Measurements from ENCODE around the gene OTOP3. TPM values are rescaled to one million over a fixed set of nuclear protein-coding genes. Genes with fewer than 3 reads are reported as not detected.

The OTOP3 gene
- total RNA-seq, 1 experiment from 2014 or later = not detected

DNA sequence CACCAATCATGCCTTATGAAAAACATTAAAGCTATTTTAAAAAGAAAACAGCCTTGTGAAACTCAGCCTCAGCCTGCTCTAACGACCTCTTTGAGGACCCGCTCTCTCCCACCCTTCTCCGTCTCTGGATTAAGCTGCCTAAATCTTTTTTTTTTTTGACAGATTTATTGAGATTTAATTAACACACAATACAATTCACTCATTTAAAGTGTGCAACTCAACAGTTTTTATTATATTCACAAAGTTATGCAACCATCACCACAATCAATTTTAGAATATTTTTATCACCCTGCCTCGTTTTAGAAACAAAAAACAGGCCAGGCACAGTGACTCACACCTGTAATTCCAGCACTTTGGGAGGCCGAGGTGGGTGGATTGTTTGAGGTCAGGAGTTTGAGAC lies 60.1 kb downstream of the OTOP3 start:
- ChIA-PET CTCF (no interaction called here), POLR2A (ENCODE audit: unreplicated experiment) (no interaction called here)
- H4K20me1 ChIP-seq (ENCODE audit: insufficient read depth) = no peaks in the 10 kb centered on the region
- H3K9me2 ChIP-seq (ENCODE audit: insufficient read depth) = no peaks in the 10 kb centered on the region
- H3K27ac ChIP-seq = no peak overlapping the region
- H3K4me3 ChIP-seq = no peak overlapping the region
- TF ChIP-seq, protein P1, sequence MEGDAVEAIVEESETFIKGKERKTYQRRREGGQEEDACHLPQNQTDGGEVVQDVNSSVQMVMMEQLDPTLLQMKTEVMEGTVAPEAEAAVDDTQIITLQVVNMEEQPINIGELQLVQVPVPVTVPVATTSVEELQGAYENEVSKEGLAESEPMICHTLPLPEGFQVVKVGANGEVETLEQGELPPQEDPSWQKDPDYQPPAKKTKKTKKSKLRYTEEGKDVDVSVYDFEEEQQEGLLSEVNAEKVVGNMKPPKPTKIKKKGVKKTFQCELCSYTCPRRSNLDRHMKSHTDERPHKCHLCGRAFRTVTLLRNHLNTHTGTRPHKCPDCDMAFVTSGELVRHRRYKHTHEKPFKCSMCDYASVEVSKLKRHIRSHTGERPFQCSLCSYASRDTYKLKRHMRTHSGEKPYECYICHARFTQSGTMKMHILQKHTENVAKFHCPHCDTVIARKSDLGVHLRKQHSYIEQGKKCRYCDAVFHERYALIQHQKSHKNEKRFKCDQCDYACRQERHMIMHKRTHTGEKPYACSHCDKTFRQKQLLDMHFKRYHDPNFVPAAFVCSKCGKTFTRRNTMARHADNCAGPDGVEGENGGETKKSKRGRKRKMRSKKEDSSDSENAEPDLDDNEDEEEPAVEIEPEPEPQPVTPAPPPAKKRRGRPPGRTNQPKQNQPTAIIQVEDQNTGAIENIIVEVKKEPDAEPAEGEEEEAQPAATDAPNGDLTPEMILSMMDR (conservative IDR thresholded peaks at IDR 0.05) = no peak
- no peak for TF ChIP-seq EZH2 (IDR thresholded peaks at IDR 0.05; ENCODE audit: low read depth)
- no TSS peak for BruUV-seq (replicated peaks)
- no peaks in the 10 kb centered on the region for H3K36me3 ChIP-seq (ENCODE audit: low read depth)
- H3F3A ChIP-seq (ENCODE audit: insufficient read depth, low read depth) = peaks cover 33% of the 10 kb centered on the region; the same call in 1 of the 2 replicates
- H3K79me2 ChIP-seq (ENCODE audit: low read depth) = no peaks in the 10 kb centered on the region
- DNase-seq = no peak
- intact Hi-C loops (cut with micrococcal nuclease; ENCODE audit: unreplicated experiment) = no loop called here
- H3K9me3 ChIP-seq (ENCODE audit: insufficient read depth, low read depth) = no peaks in the 10 kb centered on the region
- H3K4me2 ChIP-seq = no peak overlapping the region
- peaks cover 32% of the 10 kb centered on the region for H3K4me1 ChIP-seq (replicated peaks; ENCODE audit: insufficient read depth)
- H2AFZ ChIP-seq = no peak overlapping the region
- H3K27me3 ChIP-seq (ENCODE audit: insufficient read depth, low read depth) = no peaks in the 10 kb centered on the region

- Histone ChIP-seq H4K20me1 (ENCODE audit: insufficient read depth) (no peaks in the 10 kb centered on the region), H3F3A (ENCODE audit: insufficient read depth, low read depth) (peaks cover 17% of the 10 kb centered on the region; the same call in 1 of the 2 replicates), H3K79me2 (ENCODE audit: low read depth) (no peaks in the 10 kb centered on the region), H3K36me3 (ENCODE audit: low read depth) (no peaks in the 10 kb centered on the region), H3K9me2 (ENCODE audit: insufficient read depth) (no peaks in the 10 kb centered on the region), H2AFZ (no peak overlapping the region), H3K4me2 (no peak overlapping the region), H3K27me3 (ENCODE audit: insufficient read depth, low read depth) (no peaks in the 10 kb centered on the region), H3K27ac (no peak overlapping the region), H3K4me3 (no peak overlapping the region), H3K4me1 (replicated peaks; ENCODE audit: insufficient read depth) (peaks cover 3% of the 10 kb centered on the region), H3K9me3 (ENCODE audit: insufficient read depth, low read depth) (no peaks in the 10 kb centered on the region)
- no peak for DNase-seq
- ChIA-PET CTCF (no interaction called here), POLR2A (ENCODE audit: unreplicated experiment) (no interaction called here)
- no TSS peak for BruUV-seq (replicated peaks)
- intact Hi-C loops (cut with micrococcal nuclease; ENCODE audit: unreplicated experiment) = no loop called here
- TF ChIP-seq, protein P1 (conservative IDR thresholded peaks at IDR 0.05) = no peak
- no peak for TF ChIP-seq EZH2 (IDR thresholded peaks at IDR 0.05; ENCODE audit: low read depth)
Measured at GRCh38 chr17:74998783-74999182, 63.1 kb downstream of the OTOP3 start.

DNA sequence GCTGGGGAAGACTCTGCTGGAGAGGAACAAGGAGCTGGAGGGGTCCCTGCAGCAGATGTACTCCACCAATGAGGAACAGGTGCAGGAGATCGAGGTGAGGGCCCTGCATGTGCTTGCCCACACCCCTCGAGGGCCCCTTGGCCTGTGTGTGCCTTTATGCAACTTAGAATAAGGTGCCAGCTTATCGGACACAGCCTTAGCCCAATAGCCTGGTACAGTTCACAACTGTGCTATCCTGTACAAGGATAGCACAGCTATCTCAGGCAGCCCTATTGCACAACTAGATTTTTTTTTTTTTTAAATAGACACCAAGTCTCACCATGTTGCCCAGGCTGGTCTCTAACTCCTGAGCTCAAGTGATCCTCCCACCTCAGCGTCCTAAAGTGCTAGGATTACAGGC lies 63.8 kb downstream of the OTOP3 start:
- BruUV-seq (replicated peaks) = no TSS peak
- no peak overlapping the region for H3K4me2 ChIP-seq
- H3K36me3 ChIP-seq (ENCODE audit: low read depth) = no peaks in the 10 kb centered on the region
- H3K4me3 ChIP-seq = no peak overlapping the region
- no peaks in the 10 kb centered on the region for H4K20me1 ChIP-seq (ENCODE audit: insufficient read depth)
- H3K4me1 ChIP-seq (replicated peaks; ENCODE audit: insufficient read depth) = no peaks in the 10 kb centered on the region; the same call in 1 of the 2 replicates
- no peak overlapping the region for H2AFZ ChIP-seq
- no peaks in the 10 kb centered on the region for H3K79me2 ChIP-seq (ENCODE audit: low read depth)
- DNase-seq = no peak
- ChIA-PET CTCF (no interaction called here), POLR2A (ENCODE audit: unreplicated experiment) (no interaction called here)
- no peak for TF ChIP-seq EZH2 (IDR thresholded peaks at IDR 0.05; ENCODE audit: low read depth)
- TF ChIP-seq, protein P1 (conservative IDR thresholded peaks at IDR 0.05) = no peak
- H3K27ac ChIP-seq = no peak overlapping the region
- H3K27me3 ChIP-seq (ENCODE audit: insufficient read depth, low read depth) = no peaks in the 10 kb centered on the region
- intact Hi-C loops (cut with micrococcal nuclease; ENCODE audit: unreplicated experiment) = no loop called here
- peaks cover 9% of the 10 kb centered on the region; the same call in 1 of the 2 replicates for H3F3A ChIP-seq (ENCODE audit: insufficient read depth, low read depth)
- no peaks in the 10 kb centered on the region for H3K9me2 ChIP-seq (ENCODE audit: insufficient read depth)
- no peaks in the 10 kb centered on the region for H3K9me3 ChIP-seq (ENCODE audit: insufficient read depth, low read depth)

Other genes with a start within 250 kb of the OTOP3 start
- not detected in 2 replicates for gene CD300LF, start 223.0 kb upstream of the OTOP3 start, total RNA-seq (2021)
- not detected in 2 replicates for gene RAB37, start 198.6 kb upstream of the OTOP3 start, total RNA-seq (2021)
- 83.6 and 105 TPM in 2 replicates for gene NHERF1, start 187.3 kb upstream of the OTOP3 start, total RNA-seq (2021)
- gene NAT9, start 159.6 kb upstream of the OTOP3 start, total RNA-seq (2021) = 31.5 and 37.6 TPM in 2 replicates
- gene GRIN2C, start 76.0 kb upstream of the OTOP3 start, total RNA-seq (2021) = 0.11 TPM in 1 of 2 replicates, not detected in the other
- gene FDXR, start 62.9 kb upstream of the OTOP3 start, total RNA-seq (2021) = 18.2 and 30.7 TPM in 2 replicates
- gene FADS6, start 42.3 kb upstream of the OTOP3 start, total RNA-seq (2021) = not detected in 2 replicates
- 0.22 and 0.28 TPM in 2 replicates for gene USH1G, start 12.6 kb upstream of the OTOP3 start, total RNA-seq (2021)
- not detected in 2 replicates for gene OTOP2, start 11.6 kb upstream of the OTOP3 start, total RNA-seq (2021)
- gene HID1, start 36.9 kb downstream of the OTOP3 start, total RNA-seq (2021) = 32.1 and 49.7 TPM in 2 replicates
- gene CDR2L, start 51.7 kb downstream of the OTOP3 start, total RNA-seq (2021) = 15.1 and 22.8 TPM in 2 replicates
- 42.8 and 48.4 TPM in 2 replicates for gene MRPL58, start 76.8 kb downstream of the OTOP3 start, total RNA-seq (2021)
- gene ATP5PD, start 111.1 kb downstream of the OTOP3 start, total RNA-seq (2021) = 306 and 336 TPM in 2 replicates
- gene KCTD2, start 111.3 kb downstream of the OTOP3 start, total RNA-seq (2021) = 18.4 and 18.6 TPM in 2 replicates
- gene SLC16A5, start 152.1 kb downstream of the OTOP3 start, total RNA-seq (2021) = 70.2 and 88.5 TPM in 2 replicates
- 19.2 and 20.5 TPM in 2 replicates for gene ARMC7, start 174.1 kb downstream of the OTOP3 start, total RNA-seq (2021)
- gene NT5C, start 195.8 kb downstream of the OTOP3 start, total RNA-seq (2021) = 38.6 and 52.3 TPM in 2 replicates
- 250 and 277 TPM in 2 replicates for gene JPT1, start 218.6 kb downstream of the OTOP3 start, total RNA-seq (2021)
- gene SUMO2, start 247.1 kb downstream of the OTOP3 start, total RNA-seq (2021) = 425 and 486 TPM in 2 replicates